Left cardiac atrium (tissue), 4 donors: ENCODE measurements around the gene FHL5. TPM values are rescaled to one million over a fixed set of nuclear protein-coding genes. Genes with fewer than 3 reads are reported as not detected.

Experiments
- ATAC-seq, 2 donors: fragments of 200-7000 bp; cut with Tn5 transposase; one replicate each; pipeline ENCODE4 v1.9.1; 2020; ENCODE audit warnings: mild to moderate bottlenecking in 2 of 2, moderate library complexity in 2 of 2
- DNase-seq: peaks from one replicate; pipeline ENCODE4 v3.0.0-alpha.2; 2020
- intact Hi-C, 2 donors: fragments of 100-400 bp; cut with DNase I; formaldehyde crosslinking; loops; one replicate each; pipeline versions ENCODE4 v1.14.1 to v1.15.1; 2022 to 2023
- total RNA-seq, 2 donors: library from RNA; stranded (reverse); fragmentation: NEBNext Ultra II Directional; extraction: Animal tissue kit (Norgen Biotek cat#: 25700); gene quantifications; one replicate each; pipeline ENCODE4 v1.2.1, GENCODE V29; 2021
- donor health status: DM: no; HTN: yes; CAD: no.
- donor health status: DM: no; HTN: yes; CAD: no; lungs with severe emphysema.
- donor health status: DM: yes; HTN: yes; CAD: no.
- donor health status: Dilated cardiomyopathy.

Gene FHL5
- total RNA-seq, 2 donors from 2014 or later = 9.5 to 9.6 TPM

DNA sequence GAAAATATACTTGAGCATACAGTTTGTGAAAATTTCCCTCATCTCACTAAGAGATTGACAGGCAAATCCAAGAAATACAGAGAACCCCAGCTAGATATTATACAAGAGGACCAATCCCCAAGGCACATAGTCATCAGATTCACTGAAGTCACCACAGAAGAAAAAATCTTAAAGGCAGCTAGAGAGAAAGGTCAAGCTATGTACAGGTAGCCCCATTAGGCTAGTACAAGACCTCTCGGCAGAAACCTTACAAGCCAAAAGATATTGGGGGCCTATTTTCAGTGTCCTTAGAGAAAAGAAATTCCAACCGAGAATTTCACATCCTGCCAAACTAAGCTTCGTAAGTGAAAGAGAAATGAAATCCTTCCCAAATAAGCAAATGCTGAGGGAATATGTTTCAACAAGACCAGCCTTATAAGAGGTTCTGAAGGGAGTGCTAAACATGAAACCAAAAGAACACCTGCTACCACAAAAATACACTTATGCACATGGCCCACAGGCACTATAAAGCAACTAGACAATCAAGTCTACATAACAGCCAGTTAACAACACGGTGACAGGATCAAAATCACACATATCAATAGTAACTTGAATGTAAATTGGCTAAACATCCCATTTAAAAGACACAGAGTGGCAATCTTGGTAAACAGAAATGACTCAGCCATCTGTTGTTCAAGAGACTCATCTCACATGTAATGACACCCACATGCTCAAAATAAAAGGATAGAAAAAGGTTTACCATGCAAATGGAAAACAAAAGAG, 96.3 kb downstream of the FHL5 start:
- intact Hi-C loops = no loop called here

More for the DNA sequence above, 96.3 kb downstream of the FHL5 start:
- DNase-seq = no peak
- no peak for ATAC-seq

Other genes starting within 250 kb of the FHL5 start
- 10 to 100 TPM; 22.2 to 23.7 TPM for gene UFL1, start 41.3 kb upstream of the FHL5 start, total RNA-seq